Activated naive CD8-positive, alpha-beta T cell treated with anti-CD3 and anti-CD28 coated beads, Interleukin-2, amount 50 U/mL, for 24 hours (primary cell): ENCODE measurements around the gene RARB.

Experiments
- ATAC-seq: fragments of 150-1000 bp; cut with Tn5 transposase; one replicate; pipeline ENCODE4 v1.10.0; 2021
- DNase-seq: peaks from one replicate; pipeline ENCODE4 v3.0.0; 2021
- H3K27ac Mint-ChIP-seq: one replicate; pipeline ENCODE4 v1.8.0; 2021; ENCODE audit warnings: mild to moderate bottlenecking, mixed read lengths
- H3K27me3 Mint-ChIP-seq: one replicate; pipeline ENCODE4 v1.8.0; 2021; ENCODE audit warnings: mixed read lengths
- H3K36me3 Mint-ChIP-seq: one replicate; pipeline ENCODE4 v1.8.0; 2021; ENCODE audit warnings: low read depth, mixed read lengths
- H3K4me1 Mint-ChIP-seq: one replicate; pipeline ENCODE4 v1.8.0; 2021; ENCODE audit warnings: mixed read lengths
- H3K4me3 Mint-ChIP-seq: one replicate; pipeline ENCODE4 v1.8.0; 2021; ENCODE audit warnings: mild to moderate bottlenecking, moderate library complexity, mixed read lengths
- H3K9me3 Mint-ChIP-seq: one replicate; pipeline ENCODE4 v1.8.0; 2021; ENCODE audit warnings: mixed read lengths

The RARB gene

GRCh38 chr3:25635038-25635437 lies 207.0 kb downstream of the RARB start:
- ATAC-seq: no peak
- no peak overlapping the region for H3K4me3 Mint-ChIP-seq
- peaks cover 36% of the 10 kb centered on the region for H3K36me3 Mint-ChIP-seq
- H3K27me3 Mint-ChIP-seq: no peaks in the 10 kb centered on the region
- peaks cover 5% of the 10 kb centered on the region for H3K4me1 Mint-ChIP-seq
- H3K9me3 Mint-ChIP-seq: no peaks in the 10 kb centered on the region
- DNase-seq: no peak
- no peak overlapping the region for H3K27ac Mint-ChIP-seq
